Lower leg skin (tissue), 4 donors: ENCODE measurements around the gene NPLOC4. TPM values are rescaled to one million over a fixed set of nuclear protein-coding genes. Genes with fewer than 3 reads are reported as not detected.
"Not testable (repeated sequence)": the region's sequence is repeated elsewhere in the genome, so short reads cannot be mapped to it uniquely, and the experiment has no call there.

Source experiments
- DNase-seq, 2 donors: peaks; one replicate each; pipeline ENCODE4 v3.0.0-alpha.2; 2019; ENCODE audit warnings: low spot score in 2 of 2
- H3K4me3 ChIP-seq: fragments of 200-600 bp; sonication (generic); 2 replicates; pipeline ENCODE4 v1.5.1; 2017; ENCODE audit warnings: mild to moderate bottlenecking, low read depth; ENCODE audit not compliant: poor library complexity, severe bottlenecking
- POLR2A ChIP-seq, 2 donors: fragments of 450-650 bp; IDR thresholded peaks; one replicate each; pipeline ENCODE4 v1.6.1; 2016 to 2017; ENCODE audit warnings: antibody characterized with exemption in 2 of 2, mild to moderate bottlenecking in 1 of 2, moderate library complexity in 1 of 2
- WGBS, 2 donors: methylation state at CpG; one replicate each; pipeline ENCODE4 v1.1.5; 2018; 5-methylcytosine and 5-hydroxymethylcytosine counted together
- intact Hi-C: fragments of 100-400 bp; cut with DNase I; formaldehyde crosslinking; loops from one replicate; pipeline ENCODE4 v1.15.0; 2023; ENCODE audit warnings: low total_unique reads
- total RNA-seq, 4 donors: library from RNA; depleted of rRNA; stranded (reverse); fragments of >200 nt; gene quantifications; one replicate each; pipeline ENCODE4 v1.1.0, GENCODE V29; 2016
- TF ChIP-seq, protein P1 (sequence below), 3 donors: fragments of 450-650 bp; IDR thresholded peaks; one replicate each; pipeline ENCODE4 v1.5.1; 2016; ENCODE audit warnings: antibody characterized with exemption in 3 of 3, mild to moderate bottlenecking in 3 of 3, moderate library complexity in 2 of 3

The NPLOC4 gene
- total RNA-seq, 4 donors from 2014 or later, result 49.3 to 78.7 (median 67.8) TPM

DNA sequence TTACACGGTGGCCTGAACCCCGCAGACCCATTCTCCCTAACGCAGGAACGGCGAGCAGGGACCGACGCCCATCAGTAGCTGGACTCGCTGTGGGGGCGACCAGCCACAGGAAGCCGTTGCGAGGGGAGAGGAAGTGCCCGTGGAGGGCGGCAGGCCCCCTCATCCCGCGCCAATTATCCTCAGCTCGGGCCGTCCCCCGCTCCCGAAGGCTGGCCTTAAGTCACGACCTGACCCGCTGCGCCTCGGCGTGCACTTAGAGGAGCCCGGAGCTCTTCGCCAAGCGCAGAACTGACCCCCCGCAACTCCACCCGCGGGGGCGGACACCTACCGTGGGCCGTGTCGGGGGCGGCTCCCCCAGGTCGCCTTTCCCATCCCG is 46.3 kb upstream of the NPLOC4 start:
- no peak for TF ChIP-seq POLR2A (IDR thresholded peaks at IDR 0.05)
- TF ChIP-seq, protein P1, sequence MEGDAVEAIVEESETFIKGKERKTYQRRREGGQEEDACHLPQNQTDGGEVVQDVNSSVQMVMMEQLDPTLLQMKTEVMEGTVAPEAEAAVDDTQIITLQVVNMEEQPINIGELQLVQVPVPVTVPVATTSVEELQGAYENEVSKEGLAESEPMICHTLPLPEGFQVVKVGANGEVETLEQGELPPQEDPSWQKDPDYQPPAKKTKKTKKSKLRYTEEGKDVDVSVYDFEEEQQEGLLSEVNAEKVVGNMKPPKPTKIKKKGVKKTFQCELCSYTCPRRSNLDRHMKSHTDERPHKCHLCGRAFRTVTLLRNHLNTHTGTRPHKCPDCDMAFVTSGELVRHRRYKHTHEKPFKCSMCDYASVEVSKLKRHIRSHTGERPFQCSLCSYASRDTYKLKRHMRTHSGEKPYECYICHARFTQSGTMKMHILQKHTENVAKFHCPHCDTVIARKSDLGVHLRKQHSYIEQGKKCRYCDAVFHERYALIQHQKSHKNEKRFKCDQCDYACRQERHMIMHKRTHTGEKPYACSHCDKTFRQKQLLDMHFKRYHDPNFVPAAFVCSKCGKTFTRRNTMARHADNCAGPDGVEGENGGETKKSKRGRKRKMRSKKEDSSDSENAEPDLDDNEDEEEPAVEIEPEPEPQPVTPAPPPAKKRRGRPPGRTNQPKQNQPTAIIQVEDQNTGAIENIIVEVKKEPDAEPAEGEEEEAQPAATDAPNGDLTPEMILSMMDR (IDR thresholded peaks at IDR 0.05), result no peak
- peak overlapping the region; percentile 87 for H3K4me3 ChIP-seq
- 0 to 1% methylated on average over 19 to 21 of the region's 37 CpGs for WGBS, 2 donors
- no peak for DNase-seq
- intact Hi-C loops, result no loop called here

DNA sequence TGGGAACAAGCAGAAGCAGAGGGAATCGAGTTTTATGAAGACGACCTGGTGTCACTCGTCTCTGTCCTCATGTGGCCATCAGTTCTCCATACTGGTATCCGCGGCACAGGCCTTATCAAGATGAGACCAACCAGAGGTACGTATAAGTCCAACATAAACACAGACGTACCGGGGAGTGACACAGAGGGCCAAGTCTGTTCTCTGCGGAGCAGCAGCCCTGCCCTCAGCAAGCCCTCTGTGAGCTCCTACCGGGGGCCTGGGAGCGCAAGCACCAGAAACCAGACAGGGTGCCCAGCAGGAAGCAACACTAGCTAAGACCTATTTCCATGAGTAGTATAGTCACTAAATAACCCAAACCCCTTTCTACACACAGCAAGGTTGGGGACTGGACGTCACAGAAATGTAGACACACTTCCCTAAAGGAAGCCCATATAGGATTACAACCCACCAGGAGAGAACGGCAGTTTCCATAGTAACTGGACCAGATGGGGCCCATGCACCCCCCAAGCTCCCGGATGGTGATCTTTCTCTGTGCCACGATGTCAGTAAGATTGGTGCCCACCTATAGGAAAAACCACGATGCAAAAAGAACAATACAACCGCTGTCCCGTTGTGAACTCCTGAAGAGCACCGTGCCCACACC is 45.8 kb upstream of the NPLOC4 start:
- intact Hi-C loops, result no loop called here
- 35 to 36% methylated on average over 19 of the region's 19 CpGs for WGBS, 2 donors
- peak overlapping the region; percentile 87 for H3K4me3 ChIP-seq
- no peak for DNase-seq
- TF ChIP-seq POLR2A (IDR thresholded peaks at IDR 0.05), result no peak
- TF ChIP-seq, protein P1 (IDR thresholded peaks at IDR 0.05), result no peak

DNA sequence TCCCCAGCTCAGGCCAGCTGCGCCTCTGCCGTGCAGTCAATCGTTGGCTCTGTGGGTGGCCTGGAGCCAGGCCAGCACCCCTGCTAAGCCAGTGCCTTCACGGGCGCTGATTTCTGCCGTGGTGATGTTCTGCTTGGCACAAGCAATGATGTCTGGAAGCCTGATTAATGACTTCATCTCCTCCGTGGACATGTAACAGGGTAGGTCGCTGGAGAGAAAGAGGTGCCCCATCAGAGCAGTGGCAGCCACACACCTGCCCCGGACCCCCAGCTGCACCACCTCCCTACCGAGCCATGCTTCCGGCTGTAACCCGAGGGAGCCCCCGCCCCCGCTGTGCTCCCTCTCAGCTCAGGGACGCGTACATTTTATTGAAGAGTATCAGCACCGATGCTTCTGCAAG is 44.8 kb upstream of the NPLOC4 start:
- WGBS, 2 donors, result 64% methylated on average over 17 of the region's 17 CpGs

DNA sequence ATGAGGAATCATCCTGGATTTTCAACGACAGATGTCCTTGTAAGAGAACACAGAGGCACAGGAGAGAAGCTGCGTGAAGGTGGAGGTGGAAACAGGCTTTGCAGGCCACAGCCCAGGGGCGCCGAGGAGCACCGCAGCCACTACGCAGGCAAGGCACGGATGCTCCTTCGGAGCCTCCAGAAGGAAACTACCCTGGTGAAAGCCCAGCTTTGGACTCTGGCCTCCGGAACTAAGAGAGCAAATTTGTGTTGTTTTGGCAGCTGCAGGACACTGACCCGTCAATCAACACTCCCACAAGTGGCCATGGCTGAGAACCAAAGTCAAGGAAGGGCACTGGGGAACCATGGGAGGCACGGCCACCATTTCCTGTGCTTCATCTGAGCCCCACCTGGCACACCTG is 43.2 kb upstream of the NPLOC4 start:
- intact Hi-C loops, result no loop called here
- DNase-seq, result no peak
- TF ChIP-seq POLR2A (IDR thresholded peaks at IDR 0.05), result no peak
- TF ChIP-seq, protein P1 (IDR thresholded peaks at IDR 0.05), result no peak
- no peak overlapping the region for H3K4me3 ChIP-seq
- 85 to 87% methylated on average over 11 of the region's 11 CpGs for WGBS, 2 donors

More for the DNA sequence above, 44.8 kb upstream of the NPLOC4 start:
- H3K4me3 ChIP-seq, result no peak overlapping the region
- no peak for DNase-seq
- no peak for TF ChIP-seq POLR2A (IDR thresholded peaks at IDR 0.05)
- TF ChIP-seq, protein P1 (IDR thresholded peaks at IDR 0.05), result no peak
- intact Hi-C loops, result no loop called here

DNA sequence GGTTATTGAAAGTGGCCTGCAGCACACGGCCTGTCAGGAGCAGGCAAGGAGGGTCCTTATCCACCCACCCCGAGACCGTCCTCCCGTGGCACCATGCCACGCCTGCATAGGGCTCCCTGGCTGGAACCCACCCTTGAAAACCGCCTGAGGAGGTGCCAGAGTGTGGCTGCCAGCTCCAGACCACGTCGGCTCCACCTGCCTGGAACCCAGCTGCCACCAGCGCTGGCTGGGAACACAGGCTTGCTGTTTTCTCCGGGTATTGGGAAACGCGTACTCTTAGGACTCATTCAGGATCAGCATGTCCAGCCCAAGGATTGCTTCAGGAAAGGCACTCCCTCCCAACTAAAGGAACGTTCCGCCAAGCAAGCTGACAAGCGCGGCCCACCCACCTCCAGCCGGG is 40.0 kb upstream of the NPLOC4 start:
- no peak for TF ChIP-seq POLR2A (IDR thresholded peaks at IDR 0.05)
- 85 to 89% methylated on average over 17 of the region's 17 CpGs for WGBS, 2 donors
- DNase-seq, result no peak
- no peak overlapping the region for H3K4me3 ChIP-seq
- intact Hi-C loops, result no loop called here

DNA sequence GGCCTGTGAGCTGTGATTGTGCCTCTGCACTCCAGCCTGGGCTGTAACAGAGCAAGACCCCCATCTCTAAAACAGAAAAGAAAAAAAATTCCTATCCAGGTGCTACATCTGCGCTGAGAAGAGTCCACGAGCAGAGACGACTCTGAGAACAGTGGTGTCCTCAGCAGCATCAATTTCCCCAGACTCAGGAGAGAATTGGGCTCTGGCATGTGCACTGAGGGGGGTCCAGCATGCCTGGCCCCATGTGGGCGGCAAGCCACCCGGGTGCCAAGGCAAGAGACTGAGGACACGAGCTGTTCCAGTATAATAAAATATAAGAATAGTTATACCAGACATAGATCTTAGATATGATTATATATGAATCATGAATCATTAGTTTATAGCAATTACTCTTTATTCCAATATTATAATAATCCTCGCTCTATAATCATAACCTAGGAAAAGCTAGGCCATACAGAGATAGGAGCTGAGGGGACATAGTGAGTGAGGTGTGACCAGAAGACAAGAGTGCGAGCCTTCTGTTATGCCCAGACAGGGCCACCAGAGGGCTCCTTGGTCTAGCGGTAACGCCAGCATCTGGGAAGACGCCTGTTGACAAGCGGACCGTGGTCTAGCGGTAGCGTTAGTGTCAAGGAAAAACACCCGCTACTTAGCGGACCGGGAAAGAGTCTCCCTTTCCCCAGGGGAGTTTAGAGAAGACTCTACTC is 38.8 kb upstream of the NPLOC4 start:
- TF ChIP-seq, protein P1 (IDR thresholded peaks at IDR 0.05), result peak in 1 of 3 donors; percentile 46
- H3K4me3 ChIP-seq, DNase-seq, intact Hi-C loops: not testable (repeated sequence)
- 34 to 35% methylated on average over 18 of the region's 18 CpGs for WGBS, 2 donors
